HL-60 (cell line): ENCODE measurements around the gene SERPINA1.

ENCODE experiments used
- GABPA ChIP-seq: IDR thresholded peaks from 2 replicates; pipeline ENCODE4 v1.6.1; 2012; ENCODE audit warnings: low read depth
- POLR2AphosphoS5 ChIP-seq: IDR thresholded peaks from 2 replicates; pipeline ENCODE4 v1.6.1; 2012; ENCODE audit warnings: low read depth
- REST ChIP-seq: IDR thresholded peaks from 2 replicates; pipeline ENCODE4 v1.6.1; 2012; ENCODE audit warnings: low read depth; ENCODE audit not compliant: insufficient replicate concordance
- SPI1 ChIP-seq: IDR thresholded peaks from 2 replicates; pipeline ENCODE4 v1.6.1; 2012; ENCODE audit warnings: low read depth, mild to moderate bottlenecking, borderline replicate concordance
- TF ChIP-seq, protein P1 (sequence below): IDR thresholded peaks from one replicate; pipeline ENCODE4 v1.5.1; 2011; ENCODE audit warnings: low read length, control low read depth, inconsistent platforms; ENCODE audit not compliant: insufficient read depth

DNA sequence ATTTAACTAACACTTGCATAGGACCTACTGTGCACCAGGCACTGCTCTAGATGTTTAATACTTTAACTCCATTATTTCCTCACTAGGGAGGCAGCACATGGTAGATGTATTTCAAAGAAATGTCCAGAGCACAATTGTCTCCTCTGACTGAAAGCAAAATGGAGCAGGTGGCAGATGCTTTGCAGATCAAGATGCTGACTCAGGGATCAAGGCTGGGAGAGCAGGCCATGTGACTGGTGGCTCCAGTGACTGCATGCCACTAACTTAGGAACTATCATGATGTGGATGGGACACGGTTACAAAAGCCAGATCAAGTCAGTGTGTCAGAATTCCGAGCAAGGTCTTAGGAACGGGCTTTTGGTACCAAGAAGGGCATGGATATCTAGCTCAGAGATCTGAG is 36.0 kb upstream of the SERPINA1 start:
- TF ChIP-seq, protein P1, sequence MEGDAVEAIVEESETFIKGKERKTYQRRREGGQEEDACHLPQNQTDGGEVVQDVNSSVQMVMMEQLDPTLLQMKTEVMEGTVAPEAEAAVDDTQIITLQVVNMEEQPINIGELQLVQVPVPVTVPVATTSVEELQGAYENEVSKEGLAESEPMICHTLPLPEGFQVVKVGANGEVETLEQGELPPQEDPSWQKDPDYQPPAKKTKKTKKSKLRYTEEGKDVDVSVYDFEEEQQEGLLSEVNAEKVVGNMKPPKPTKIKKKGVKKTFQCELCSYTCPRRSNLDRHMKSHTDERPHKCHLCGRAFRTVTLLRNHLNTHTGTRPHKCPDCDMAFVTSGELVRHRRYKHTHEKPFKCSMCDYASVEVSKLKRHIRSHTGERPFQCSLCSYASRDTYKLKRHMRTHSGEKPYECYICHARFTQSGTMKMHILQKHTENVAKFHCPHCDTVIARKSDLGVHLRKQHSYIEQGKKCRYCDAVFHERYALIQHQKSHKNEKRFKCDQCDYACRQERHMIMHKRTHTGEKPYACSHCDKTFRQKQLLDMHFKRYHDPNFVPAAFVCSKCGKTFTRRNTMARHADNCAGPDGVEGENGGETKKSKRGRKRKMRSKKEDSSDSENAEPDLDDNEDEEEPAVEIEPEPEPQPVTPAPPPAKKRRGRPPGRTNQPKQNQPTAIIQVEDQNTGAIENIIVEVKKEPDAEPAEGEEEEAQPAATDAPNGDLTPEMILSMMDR = no peak
- no peak for TF ChIP-seq REST
- TF ChIP-seq POLR2AphosphoS5 = no peak
- TF ChIP-seq SPI1 = no peak
- TF ChIP-seq GABPA = no peak
